AG20443 (cell line): ENCODE results near the gene ZSWIM3.
"Not testable (repeated sequence)": the region's sequence is repeated elsewhere in the genome, so short reads cannot be mapped to it uniquely, and the experiment has no call there.

Source experiments
- DNase-seq: peaks from one replicate; pipeline ENCODE4 v3.0.0; 2012; ENCODE audit warnings: low spot score, mixed read lengths

The ZSWIM3 gene

DNA sequence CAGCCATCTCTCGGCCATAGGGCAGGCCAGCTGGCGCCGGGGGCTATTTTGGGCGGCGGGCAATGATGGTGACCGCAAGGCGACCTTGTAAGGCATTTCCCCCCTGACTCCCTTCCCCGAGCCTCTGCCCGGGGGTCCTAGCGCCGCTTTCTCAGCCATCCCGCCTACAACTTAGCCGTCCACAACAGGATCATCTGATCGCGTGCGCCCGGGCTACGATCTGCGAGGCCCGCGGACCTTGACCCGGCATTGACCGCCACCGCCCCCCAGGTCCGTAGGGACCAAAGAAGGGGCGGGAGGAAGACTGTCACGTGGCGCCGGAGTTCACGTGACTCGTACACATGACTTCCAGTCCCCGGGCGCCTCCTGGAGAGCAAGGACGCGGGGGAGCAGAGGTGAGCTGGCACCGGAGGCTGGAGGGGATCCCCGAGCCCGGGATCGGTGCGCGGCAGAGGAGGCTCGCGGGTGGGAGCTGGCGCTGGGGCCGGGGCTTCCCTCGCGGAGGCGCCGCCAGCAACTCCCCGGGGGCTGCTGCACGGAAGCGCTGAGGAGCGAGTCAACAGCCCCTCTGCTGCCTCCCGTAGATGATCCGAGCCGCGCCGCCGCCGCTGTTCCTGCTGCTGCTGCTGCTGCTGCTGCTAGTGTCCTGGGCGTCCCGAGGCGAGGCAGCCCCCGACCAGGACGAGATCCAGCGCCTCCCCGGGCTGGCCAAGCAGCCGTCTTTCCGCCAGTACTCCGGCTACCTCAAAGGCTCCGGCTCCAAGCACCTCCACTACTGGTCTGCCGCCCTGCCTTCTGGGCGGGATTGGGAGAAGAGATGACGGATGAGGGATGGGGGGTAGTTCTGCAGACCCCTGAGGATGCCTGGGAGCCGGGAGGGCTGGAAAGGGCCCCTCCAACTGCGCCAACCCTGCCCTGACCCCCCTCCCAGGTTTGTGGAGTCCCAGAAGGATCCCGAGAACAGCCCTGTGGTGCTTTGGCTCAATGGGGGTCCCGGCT is 33.9 kb downstream of the ZSWIM3 start, which contains the start of the genes CTSA and NEURL2:
Gene CTSA (plus strand): TSS at position 351 of the 999 bp plus-strand sequence. CDS start 234 bp downstream, at position 585.
Gene NEURL2 (minus strand): TSS at position 224 of the 999 bp plus-strand sequence. CDS start 217 bp downstream, at position 7.
- peak; percentile 97 for DNase-seq

DNA sequence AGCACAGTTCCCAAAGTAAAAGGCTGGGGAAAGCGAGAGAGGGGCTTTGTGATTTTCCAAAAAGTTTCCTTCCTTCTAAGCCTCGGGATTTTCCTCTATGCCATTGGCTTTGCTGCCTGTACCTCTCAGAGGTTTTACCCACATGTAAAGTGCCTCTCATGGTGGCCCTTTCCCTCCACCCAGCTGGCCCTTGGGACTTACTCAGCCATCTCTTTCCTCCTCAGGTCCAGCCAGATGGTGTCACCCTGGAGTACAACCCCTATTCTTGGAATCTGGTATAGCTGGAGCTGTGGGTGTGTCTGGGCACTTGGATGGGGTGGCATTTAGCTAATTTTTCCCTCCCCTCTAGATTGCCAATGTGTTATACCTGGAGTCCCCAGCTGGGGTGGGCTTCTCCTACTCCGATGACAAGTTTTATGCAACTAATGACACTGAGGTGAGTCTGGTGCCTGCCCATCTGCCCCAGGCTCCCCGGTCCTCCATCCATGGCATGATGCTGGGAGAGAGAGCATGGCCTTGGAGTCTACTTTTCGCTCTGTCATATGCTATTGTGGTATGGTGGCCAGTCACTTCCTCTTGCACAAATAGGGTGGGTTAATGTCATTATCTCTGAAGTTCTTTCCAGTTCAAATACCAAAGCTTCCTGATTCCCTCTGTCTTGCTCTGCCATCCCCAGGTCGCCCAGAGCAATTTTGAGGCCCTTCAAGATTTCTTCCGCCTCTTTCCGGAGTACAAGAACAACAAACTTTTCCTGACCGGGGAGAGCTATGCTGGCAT is 34.8 kb downstream of the ZSWIM3 start:
- DNase-seq, result peak; percentile 62

DNA sequence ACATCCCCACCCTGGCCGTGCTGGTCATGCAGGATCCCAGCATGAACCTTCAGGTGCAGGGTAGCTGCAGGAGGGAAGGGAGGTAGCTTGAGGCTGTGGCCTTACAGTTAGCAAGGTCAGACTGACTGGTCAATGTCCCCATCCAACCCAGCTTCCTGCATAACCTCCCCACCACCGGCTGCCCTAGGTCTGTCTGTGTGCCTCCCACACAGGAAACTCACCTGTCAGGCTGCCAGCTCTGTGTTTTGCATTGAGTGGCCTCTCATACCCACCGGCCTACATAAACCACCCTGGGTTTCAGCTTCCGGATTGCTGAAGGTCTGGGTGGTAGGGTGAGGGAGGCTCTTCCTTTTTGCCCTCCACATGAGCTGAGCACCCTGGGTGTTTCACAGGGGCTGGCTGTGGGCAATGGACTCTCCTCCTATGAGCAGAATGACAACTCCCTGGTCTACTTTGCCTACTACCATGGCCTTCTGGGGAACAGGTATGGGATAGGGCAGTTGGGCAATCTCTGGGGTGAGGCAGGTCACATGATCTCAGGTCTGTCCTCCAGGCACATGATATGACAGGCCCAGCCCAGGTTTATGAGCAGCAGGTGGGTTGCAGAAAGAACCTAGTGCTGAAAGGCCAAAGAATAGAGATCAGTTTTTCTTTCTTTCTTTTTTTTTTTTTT is 35.5 kb downstream of the ZSWIM3 start:
- DNase-seq, result no peak

DNA sequence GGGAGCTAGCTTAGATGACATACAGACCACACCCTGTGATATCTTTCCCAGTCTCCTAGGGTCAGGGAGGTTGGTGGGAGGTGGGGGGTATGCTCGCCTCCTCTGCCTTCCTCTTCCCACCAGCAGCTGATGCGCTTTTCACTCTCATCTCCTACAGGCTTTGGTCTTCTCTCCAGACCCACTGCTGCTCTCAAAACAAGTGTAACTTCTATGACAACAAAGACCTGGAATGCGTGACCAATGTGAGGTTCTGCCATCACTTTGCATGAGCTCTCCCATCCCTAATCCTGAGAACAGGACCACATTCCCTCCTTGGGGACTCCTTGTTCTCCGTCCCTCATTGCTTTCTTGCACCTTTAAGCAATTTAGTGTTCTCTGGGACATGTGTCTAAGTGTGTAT is 36.4 kb downstream of the ZSWIM3 start:
- DNase-seq, result no peak

DNA sequence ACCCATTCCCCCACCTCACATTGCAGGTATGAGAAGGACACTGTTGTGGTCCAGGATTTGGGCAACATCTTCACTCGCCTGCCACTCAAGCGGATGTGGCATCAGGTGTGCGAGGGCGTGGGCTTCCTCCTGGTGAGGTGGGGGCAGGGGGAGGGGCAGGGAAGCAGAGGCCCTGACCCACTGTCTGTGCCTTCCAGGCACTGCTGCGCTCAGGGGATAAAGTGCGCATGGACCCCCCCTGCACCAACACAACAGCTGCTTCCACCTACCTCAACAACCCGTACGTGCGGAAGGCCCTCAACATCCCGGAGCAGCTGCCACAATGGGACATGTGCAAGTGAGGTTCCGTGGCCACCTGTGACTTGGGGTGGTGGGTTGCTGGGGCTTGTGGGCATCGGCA is 37.4 kb downstream of the ZSWIM3 start:
- DNase-seq, result no peak

DNA sequence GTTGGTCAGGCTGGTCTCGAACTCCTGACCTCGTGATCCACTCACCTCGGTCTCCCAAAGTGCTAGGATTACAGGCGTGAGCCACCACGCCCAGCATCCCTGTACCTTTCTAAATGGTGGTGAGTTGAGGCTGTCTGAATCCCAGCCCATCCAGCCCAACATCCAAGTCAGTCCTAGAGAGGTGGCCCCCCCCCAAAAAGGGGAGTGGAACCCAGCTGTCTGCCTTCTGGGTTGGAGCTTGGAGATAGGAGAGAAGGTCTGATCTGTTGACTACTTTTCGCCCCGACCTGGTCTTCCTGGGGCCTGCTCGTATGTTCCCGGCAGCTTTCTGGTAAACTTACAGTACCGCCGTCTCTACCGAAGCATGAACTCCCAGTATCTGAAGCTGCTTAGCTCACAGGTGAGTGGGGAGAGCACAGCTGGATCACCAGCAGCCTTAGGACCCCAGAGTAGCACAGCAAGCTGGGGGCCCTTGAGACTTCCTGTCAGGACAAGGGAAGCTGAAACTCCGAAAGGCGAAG is 39.3 kb downstream of the ZSWIM3 start:
- DNase-seq, result no peak

DNA sequence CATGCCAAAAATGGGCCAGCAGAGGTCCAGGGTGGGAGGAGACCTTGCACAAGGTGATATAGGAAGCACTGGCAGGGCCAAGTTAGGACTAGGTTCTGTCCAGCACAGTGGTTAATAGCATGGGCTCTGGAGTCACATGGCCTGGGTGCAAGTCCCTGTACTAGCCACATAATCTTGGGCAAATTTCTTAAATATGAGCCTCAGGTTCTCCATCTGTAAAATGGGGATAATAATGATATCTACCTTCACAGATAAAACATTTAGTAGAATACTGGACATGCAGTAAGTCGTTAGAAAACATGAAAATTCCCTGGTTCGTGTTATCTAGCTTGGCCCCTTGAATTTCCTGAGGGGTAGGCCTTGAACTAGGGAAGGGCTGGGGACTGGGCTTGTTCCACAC is 39.9 kb downstream of the ZSWIM3 start:
- DNase-seq, result no peak

DNA sequence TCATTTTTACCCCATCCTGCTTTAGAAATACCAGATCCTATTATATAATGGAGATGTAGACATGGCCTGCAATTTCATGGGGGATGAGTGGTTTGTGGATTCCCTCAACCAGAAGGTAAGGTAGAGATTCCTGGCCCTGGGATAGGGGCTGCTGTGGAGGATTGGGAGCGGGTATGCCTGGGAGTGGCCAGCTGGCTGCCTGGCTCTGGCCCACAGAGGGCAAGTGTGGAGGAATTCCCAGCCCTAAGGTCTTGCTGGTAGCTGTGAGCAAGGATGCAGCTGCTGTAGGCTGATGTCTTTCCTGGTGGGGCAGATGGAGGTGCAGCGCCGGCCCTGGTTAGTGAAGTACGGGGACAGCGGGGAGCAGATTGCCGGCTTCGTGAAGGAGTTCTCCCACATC is 40.3 kb downstream of the ZSWIM3 start:
- DNase-seq, result no peak

DNA sequence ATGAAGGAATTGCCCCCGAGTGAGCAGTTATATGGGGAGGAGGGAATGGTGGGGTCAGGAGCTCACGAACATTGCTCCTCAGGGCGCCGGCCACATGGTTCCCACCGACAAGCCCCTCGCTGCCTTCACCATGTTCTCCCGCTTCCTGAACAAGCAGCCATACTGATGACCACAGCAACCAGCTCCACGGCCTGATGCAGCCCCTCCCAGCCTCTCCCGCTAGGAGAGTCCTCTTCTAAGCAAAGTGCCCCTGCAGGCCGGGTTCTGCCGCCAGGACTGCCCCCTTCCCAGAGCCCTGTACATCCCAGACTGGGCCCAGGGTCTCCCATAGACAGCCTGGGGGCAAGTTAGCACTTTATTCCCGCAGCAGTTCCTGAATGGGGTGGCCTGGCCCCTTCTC is 40.9 kb downstream of the ZSWIM3 start:
- no peak for DNase-seq

DNA sequence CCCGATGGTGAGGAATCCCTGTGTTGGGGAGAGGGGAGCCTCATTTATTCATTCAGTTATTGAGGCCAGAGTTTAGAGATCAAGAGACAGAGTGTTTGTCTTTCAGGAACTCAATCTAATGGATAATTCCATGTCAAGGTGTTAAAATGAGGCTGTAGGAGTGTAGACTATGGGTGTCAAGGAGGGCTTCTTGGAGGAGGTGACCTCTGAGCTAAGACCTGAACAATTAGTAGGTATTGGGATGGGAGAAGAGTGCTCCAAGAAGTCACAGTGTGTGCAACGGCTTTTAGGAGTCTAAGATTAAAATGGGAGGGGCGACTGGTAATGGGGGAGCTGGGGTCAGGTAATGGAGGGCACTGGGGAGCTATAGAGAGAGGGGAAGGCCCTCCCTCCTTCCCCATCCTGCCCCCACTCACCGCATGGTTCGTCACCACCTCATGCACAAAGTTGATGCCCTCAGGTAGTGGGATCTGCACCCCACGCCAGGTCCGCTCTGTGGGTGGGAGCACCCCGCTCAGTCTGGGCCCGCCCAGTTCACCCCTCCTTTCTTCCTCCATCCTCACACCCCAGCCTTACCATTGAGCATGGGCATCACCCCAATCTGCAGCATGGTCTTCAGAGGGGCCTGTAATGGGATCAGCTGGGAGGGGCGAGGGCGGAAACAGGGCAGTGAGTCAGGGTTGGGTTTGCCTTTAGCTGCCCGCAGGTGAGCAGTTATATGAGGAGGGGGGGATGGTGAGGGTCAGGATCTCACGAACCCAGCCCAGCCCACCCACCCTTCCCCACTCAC is 41.8 kb downstream of the ZSWIM3 start:
- DNase-seq, result no peak

DNA sequence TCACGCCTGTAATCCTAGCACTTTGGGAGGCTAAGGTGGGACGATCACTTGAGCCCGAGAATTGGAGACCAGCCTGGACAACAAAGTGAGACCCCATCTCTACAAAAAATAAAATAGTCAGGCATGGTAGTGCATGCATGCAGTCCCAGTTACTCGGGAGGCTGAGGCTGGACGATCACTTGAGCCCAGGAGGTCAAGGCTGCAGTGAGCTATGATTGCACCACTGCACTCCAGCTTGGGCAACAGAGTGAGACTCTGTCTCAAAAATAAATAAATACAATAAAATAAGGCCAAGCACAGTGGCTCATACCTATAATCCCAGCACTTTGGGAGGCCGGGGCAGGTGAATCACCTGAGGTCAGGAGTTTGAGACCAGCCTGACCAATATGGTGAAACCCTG is 43.9 kb downstream of the ZSWIM3 start:
- DNase-seq, result not testable (repeated sequence)

DNA sequence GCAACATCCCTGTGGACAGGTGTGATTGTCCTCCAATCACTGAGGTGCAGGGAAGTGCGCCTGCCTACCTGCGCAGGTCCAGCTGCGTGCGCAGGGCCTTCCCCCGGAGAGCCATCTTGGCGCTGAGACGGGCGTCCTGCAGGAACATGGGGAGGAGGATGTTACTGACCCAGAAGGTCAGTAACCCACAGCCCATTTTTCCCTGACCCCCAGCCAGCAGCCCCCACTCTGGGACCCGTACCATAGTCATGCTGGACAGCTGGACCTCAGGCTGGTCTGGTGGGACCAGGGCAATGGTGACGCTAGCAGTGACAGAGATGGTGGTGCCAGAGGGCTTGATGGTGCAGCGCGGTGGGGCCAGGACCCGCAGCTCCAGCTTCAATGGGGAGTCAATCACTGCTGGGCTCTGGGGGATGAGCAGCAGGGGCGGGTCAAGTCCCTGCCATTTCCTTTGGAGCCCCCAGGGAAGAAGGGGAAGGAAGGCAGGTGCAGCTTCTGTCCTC is 44.8 kb downstream of the ZSWIM3 start:
- no peak for DNase-seq

DNA sequence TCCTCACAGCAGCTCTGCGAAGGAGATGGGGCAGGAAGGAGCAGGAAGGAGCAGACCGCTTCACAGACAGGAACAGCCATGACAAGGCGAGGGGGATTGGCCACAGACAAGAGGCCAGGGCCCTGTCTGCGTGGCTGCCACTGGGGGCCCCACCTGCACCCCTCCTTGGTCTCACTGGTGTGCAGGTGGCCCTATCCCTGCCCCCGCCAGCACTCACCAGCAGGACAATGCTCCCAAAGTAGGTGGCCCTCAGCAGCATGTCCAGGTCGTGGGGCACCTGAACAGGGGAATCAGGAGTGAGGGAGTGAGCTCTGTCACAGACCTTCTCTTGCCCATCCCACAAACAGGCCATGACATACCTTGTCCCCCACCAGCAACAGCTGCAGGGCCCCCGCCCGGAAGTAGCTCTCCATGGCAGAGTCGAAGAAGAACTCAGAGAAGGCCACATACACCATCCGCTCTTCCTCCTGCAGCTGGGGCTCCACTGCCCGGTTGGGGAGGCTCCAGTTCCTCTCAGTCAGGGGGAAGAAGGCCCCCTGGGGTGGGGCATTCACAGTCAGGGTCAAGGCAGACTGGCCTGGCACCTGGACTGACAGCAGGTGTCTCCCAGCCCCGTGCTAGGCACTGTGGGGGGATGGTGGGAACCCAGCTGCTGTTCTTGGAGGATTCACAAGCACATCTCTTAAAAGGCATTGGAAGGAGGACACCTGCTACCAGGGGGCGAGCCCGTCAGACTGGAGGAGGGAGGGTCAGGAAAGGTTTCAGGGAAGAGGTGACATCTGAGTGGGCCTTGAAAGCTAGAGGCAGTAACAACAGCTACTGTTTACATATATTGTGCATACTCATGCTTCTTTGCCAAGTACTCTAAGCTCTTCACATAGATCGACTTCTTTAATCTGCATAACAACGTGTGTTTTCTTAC is 47.4 kb downstream of the ZSWIM3 start:
- DNase-seq, result no peak

DNA sequence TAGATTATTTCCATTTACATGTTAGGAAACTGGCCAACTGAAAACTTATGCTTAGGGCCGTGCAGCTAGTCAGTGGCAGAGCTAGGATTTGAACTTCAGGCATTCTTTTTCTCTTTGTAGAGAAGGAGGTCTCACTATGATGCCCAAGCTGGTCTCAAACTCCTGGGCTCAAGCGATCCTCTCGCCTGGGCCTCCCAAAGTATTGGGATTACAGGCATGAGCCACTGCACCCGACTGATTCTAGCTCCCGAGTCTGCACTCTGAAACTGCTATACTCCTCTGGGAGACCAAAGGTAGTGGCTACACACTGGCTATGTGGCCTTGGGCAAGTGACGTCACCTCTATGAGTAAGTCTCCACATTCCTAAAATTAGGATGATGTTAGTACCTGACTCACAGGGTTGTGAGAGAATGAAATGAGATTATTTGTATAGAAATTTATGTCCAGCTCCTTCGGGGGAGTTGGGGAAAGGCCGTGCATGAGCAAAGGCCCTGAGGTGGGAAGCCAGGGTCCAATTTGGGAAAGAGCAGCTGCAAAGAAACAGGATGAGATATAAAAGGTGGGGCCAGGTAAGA is 48.2 kb downstream of the ZSWIM3 start:
- peak; percentile 68 for DNase-seq

DNA sequence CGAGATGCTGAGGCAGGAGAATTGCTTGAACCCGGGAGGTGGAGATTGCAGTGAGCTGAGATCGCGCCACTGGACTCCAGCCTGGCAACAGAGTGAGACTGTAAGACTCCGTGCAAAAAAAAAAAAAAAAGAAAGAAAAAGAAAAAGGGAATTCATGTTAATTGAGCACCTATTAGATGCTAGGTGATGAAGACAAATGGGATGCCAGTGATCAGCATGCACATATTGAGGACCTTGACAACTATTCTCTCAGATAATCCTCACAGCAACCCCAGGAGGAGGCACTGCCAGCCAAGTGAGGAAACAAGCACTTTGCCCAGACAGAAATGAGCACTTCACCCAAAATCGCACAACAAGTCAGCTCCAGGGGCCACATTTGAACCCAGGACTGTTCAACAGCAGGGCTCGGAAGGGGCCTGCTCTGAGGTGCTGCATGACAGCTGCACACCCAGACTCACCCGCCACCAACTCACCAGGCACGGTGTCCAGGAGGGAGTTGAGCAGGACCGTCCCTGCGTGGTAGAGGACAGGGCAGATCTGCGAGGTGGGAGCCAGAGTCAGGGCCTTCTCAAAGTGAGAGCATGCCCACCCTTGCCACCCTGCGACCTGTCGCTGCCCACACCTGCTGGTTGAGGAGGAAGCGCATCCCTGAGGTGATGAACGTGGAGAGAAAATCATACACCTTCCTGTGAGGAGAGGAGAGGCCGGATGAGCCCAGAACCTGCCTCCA is 50.0 kb downstream of the ZSWIM3 start:
- DNase-seq, result no peak

DNA sequence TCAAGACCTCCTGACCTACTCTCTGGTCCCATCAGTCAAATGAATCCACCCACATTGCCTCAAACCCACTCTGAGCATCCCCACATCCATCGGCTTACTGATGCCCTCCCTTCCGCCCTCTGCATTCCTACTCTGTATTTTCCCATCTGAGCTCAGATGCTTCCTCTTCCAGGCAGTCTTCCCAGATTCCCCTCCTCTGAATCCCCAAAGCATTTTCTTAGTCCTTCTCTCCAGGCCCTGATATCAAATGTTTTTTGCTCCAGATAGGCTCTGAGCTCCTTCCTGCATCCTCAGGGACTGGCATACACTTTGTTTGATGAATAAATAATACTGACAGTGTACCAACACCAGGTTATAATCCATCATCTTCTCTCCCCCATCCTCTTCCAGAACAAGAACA is 50.7 kb downstream of the ZSWIM3 start:
- no peak for DNase-seq

DNA sequence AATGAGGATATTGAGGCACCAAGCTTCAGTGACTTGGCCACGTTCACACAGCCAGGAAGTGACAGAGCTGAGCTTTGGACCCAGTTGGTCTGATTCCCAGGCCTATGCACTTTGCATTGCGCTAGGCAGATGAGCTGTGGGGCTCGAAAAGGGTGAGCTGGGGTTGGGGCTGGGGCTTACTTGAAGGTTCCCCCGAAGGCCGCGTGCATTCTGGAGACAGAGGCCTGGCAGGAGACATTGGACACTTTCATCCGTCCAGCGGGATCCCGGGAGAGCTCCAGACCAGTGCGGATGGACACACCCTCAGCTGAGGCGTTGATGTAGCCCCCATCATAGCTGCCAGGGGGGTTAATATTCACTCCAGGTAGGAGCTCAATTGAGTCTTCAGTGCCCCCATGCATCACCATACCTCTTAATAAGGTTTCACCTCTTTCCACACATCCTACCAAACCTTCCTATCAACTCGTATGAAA is 52.0 kb downstream of the ZSWIM3 start:
- no peak for DNase-seq

DNA sequence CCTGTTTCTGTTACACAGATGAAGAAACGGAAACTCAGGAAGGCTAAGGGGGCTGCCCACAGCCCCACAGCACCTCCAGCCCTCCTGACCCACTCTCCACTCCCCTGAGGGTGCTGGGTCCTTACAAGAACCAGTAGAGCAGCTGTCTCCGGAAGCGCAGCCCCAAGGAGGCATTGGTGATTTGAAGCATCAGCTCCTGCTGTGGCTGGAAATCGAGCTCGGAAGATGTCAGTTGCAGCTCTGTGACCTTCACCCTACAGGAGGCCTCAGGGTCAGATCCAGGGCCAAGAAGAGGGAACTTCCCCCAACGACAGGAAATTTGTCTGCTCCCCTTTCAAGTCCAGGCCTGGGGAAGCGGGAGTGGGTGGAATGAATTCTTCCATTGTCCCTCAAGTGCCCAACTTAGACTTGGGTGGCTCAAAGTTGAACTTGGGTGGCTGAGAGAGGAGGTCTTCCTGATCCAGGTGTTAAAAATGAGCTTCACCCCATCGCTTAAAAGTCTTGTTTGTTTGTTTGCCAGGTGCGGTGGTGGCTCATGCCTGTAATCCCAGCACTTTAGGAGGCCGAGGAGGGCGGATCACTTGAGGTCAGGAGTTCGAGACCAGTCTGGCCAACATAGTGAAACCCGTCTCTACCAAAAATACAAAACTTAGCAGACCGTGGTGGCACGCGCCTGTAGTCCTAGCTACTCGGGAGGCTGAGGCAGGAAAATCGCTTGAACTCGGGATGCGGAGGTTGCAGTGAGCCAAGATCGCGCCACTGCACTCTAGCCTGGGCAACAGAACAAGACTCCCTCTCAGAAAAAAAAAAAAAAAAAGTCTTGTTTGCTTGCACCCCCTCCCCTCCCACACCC is 52.6 kb downstream of the ZSWIM3 start:
- no peak for DNase-seq
